ENCODE results near the gene BPIFB3. TPM values are rescaled to one million over a fixed set of nuclear protein-coding genes. Genes with fewer than 3 reads are reported as not detected.
A peak's percentile ranks its signal among the peaks of the same experiment; 100 is the strongest.

BPIFB3 gene
- total RNA-seq, 3 donors from 2014 or later (not counting 1 experiment from before 2014, with no cell fraction given): not detected

- Histone ChIP-seq H3K27ac (ENCODE audit: low read length) (no peak overlapping the region), H3K36me3 (ENCODE audit: control insufficient read depth, insufficient read depth, low read length) (no peaks in the 10 kb centered on the region), H3K4me1 (ENCODE audit: control insufficient read depth, insufficient read depth, low read length) (no peaks in the 10 kb centered on the region), H3K27me3 (ENCODE audit: control insufficient read depth, insufficient read depth, low read length) (no peaks in the 10 kb centered on the region), H3K4me3 (ENCODE audit: low read length) (no peak overlapping the region), H3K9me3 (ENCODE audit: control insufficient read depth, insufficient read depth, low read length) (no peaks in the 10 kb centered on the region)
- ATAC-seq (no peak), DNase-seq (no peak)
- no peak overlapping the region for H3K27ac Mint-ChIP-seq
- no peaks in the 10 kb centered on the region for H3K9me3 Mint-ChIP-seq
- no peaks in the 10 kb centered on the region for H3K27me3 Mint-ChIP-seq (ENCODE audit: low read depth in 2 of 2)
- WGBS (ENCODE audit: insufficient coverage): 94% methylated on average over 11 of the region's 11 CpGs
- TF ChIP-seq, protein P1, sequence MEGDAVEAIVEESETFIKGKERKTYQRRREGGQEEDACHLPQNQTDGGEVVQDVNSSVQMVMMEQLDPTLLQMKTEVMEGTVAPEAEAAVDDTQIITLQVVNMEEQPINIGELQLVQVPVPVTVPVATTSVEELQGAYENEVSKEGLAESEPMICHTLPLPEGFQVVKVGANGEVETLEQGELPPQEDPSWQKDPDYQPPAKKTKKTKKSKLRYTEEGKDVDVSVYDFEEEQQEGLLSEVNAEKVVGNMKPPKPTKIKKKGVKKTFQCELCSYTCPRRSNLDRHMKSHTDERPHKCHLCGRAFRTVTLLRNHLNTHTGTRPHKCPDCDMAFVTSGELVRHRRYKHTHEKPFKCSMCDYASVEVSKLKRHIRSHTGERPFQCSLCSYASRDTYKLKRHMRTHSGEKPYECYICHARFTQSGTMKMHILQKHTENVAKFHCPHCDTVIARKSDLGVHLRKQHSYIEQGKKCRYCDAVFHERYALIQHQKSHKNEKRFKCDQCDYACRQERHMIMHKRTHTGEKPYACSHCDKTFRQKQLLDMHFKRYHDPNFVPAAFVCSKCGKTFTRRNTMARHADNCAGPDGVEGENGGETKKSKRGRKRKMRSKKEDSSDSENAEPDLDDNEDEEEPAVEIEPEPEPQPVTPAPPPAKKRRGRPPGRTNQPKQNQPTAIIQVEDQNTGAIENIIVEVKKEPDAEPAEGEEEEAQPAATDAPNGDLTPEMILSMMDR (IDR thresholded peaks at IDR 0.05): no peak
- peaks cover 0 to 4% of the 10 kb centered on the region in 2 donors for H3K4me1 Mint-ChIP-seq
- no peak overlapping the region for H3K4me3 Mint-ChIP-seq
- intact Hi-C loops (cut with micrococcal nuclease): no loop called here
- no peaks in the 10 kb centered on the region for H3K36me3 Mint-ChIP-seq
These were observed 11.0 kb downstream of the BPIFB3 start for GRCh38 chr20:33064572-33065287.

DNA sequence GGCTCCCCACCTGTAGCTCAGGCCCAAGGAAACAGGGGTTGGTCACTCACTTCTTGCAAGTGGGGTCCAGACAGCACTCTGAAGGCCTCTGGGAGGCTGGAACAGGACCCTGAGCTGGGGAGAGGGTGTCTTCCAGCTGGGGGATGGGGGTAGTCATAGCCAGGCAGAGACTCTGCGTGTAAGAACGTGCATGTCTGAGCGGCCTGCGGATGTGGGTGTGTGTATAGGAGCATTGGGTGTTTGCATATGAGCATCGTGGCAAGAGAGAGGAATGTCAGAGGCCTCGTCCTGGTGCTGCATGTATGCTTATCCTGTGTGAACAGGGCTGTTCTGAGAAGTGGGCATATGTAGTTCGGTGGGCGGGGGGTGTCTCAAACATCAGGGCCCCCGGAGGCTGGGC, 12.1 kb downstream of the BPIFB3 start:
- H3K4me3 Mint-ChIP-seq: no peak overlapping the region
- WGBS (ENCODE audit: insufficient coverage): 91% methylated on average over 9 of the region's 9 CpGs
- Histone ChIP-seq H3K9me3 (ENCODE audit: control insufficient read depth, insufficient read depth, low read length) (no peaks in the 10 kb centered on the region), H3K36me3 (ENCODE audit: control insufficient read depth, insufficient read depth, low read length) (no peaks in the 10 kb centered on the region), H3K27ac (ENCODE audit: low read length) (no peak overlapping the region), H3K27me3 (ENCODE audit: control insufficient read depth, insufficient read depth, low read length) (no peaks in the 10 kb centered on the region), H3K4me3 (ENCODE audit: low read length) (no peak overlapping the region), H3K4me1 (ENCODE audit: control insufficient read depth, insufficient read depth, low read length) (no peaks in the 10 kb centered on the region)
- TF ChIP-seq, protein P1 (IDR thresholded peaks at IDR 0.05): no peak
- peaks cover 0 to 4% of the 10 kb centered on the region in 2 donors for H3K4me1 Mint-ChIP-seq
- H3K36me3 Mint-ChIP-seq: no peaks in the 10 kb centered on the region
- intact Hi-C loops (cut with micrococcal nuclease): no loop called here
- DNase-seq (no peak), ATAC-seq (peak in 1 of 3 donors; percentile 14)
- no peaks in the 10 kb centered on the region for H3K27me3 Mint-ChIP-seq (ENCODE audit: low read depth in 2 of 2)
- no peaks in the 10 kb centered on the region for H3K9me3 Mint-ChIP-seq
- H3K27ac Mint-ChIP-seq: no peak overlapping the region

- Histone ChIP-seq H3K27ac (ENCODE audit: low read length) (no peak overlapping the region), H3K4me1 (ENCODE audit: control insufficient read depth, insufficient read depth, low read length) (no peaks in the 10 kb centered on the region), H3K9me3 (ENCODE audit: control insufficient read depth, insufficient read depth, low read length) (no peaks in the 10 kb centered on the region), H3K36me3 (ENCODE audit: control insufficient read depth, insufficient read depth, low read length) (no peaks in the 10 kb centered on the region), H3K4me3 (ENCODE audit: low read length) (no peak overlapping the region), H3K27me3 (ENCODE audit: control insufficient read depth, insufficient read depth, low read length) (no peaks in the 10 kb centered on the region)
- Mint-ChIP-seq H3K27me3 (ENCODE audit: low read depth in 2 of 2) (no peaks in the 10 kb centered on the region), H3K36me3 (no peaks in the 10 kb centered on the region), H3K4me1 (peaks cover 0 to 4% of the 10 kb centered on the region in 2 donors), H3K4me3 (no peak overlapping the region), H3K9me3 (no peaks in the 10 kb centered on the region), H3K27ac (no peak overlapping the region)
- DNase-seq: no peak
- ATAC-seq: no peak
- 67% methylated on average over 3 of the region's 3 CpGs for WGBS (ENCODE audit: insufficient coverage)
- TF ChIP-seq, protein P1 (IDR thresholded peaks at IDR 0.05): no peak
- intact Hi-C loops (cut with micrococcal nuclease): no loop called here
These were observed 14.1 kb downstream of the BPIFB3 start for GRCh38 chr20:33067806-33068205.

Measured in natural killer cell (primary cell).